B cell (primary cell): Measurements from ENCODE around the gene CD33.

Experiments used
- EZH2 ChIP-seq: IDR thresholded peaks from 2 replicates; pipeline ENCODE4 v1.6.1; 2012; ENCODE audit warnings: borderline replicate concordance, low read depth, mild to moderate bottlenecking, moderate library complexity, low read length; ENCODE audit not compliant: insufficient read depth, poor library complexity, severe bottlenecking
- TF ChIP-seq, protein P1 (sequence below): fragments of 200-600 bp; IDR thresholded peaks from one replicate; pipeline ENCODE4 v1.8.0; 2022; ENCODE audit warnings: antibody characterized with exemption, mild to moderate bottlenecking

DNA sequence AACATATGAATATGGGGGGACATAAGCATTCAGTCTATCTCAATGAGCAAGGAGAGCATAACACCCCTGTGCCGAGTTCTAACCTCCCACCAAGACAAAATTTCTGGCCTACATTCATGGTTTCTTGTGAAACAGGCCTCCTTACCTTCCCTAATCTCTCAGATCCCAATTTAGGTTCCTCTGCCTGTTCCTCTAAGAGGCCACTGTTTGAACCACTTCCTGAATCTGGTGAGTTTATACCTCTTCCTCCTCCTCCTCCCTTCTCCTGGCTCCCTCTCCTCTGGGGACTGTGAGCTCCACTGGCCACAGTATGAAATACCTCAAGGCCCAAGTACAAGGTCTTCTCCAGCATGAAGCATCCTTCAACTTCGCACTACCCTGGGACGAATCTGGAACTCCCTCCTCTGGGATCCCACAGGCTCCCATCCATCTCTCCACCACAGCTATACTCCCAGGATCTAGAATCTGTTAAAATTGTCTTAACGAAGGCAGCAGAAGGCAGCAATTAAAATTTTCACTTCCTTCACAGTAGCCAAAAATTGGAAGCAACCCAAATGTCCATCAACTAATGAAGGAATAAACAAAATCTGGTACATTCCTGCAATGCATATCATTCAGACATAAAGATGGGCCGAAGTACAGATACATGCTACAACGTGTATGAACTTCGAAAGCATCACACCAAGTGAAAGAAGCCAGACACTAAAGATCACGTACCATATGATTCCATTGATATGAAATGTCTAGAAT lies 18.2 kb downstream of the CD33 start:
- TF ChIP-seq, protein P1, sequence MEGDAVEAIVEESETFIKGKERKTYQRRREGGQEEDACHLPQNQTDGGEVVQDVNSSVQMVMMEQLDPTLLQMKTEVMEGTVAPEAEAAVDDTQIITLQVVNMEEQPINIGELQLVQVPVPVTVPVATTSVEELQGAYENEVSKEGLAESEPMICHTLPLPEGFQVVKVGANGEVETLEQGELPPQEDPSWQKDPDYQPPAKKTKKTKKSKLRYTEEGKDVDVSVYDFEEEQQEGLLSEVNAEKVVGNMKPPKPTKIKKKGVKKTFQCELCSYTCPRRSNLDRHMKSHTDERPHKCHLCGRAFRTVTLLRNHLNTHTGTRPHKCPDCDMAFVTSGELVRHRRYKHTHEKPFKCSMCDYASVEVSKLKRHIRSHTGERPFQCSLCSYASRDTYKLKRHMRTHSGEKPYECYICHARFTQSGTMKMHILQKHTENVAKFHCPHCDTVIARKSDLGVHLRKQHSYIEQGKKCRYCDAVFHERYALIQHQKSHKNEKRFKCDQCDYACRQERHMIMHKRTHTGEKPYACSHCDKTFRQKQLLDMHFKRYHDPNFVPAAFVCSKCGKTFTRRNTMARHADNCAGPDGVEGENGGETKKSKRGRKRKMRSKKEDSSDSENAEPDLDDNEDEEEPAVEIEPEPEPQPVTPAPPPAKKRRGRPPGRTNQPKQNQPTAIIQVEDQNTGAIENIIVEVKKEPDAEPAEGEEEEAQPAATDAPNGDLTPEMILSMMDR = no peak
- TF ChIP-seq EZH2 = no peak
